ENCODE results near the gene HOXC12.

Gene HOXC12, protein sequence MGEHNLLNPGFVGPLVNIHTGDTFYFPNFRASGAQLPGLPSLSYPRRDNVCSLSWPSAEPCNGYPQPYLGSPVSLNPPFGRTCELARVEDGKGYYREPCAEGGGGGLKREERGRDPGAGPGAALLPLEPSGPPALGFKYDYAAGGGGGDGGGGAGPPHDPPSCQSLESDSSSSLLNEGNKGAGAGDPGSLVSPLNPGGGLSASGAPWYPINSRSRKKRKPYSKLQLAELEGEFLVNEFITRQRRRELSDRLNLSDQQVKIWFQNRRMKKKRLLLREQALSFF

DNA sequence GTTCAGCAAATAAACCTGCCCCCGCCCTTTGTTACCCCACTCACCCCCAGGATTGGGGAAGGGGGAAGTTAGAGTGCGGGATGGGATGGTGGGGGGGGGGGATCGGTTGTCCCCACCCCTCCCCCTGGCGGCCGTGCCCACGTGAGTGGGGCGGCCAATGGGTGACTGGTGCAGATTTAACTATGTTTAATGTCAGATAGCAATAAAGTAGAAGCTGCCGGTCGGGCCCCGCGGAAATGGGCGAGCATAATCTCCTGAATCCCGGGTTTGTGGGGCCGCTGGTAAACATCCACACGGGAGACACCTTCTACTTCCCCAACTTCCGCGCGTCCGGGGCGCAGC is at the start of gene HOXC12:
Gene HOXC12 (plus strand): TSS at position 210 of the 342 bp plus-strand sequence. CDS start 27 bp downstream, at position 237.
- DNase-seq: no peak

- DNase-seq: no peak
Measured at GRCh38 chr12:53907103-53907502, 47.6 kb upstream of the HOXC12 start.

DNA sequence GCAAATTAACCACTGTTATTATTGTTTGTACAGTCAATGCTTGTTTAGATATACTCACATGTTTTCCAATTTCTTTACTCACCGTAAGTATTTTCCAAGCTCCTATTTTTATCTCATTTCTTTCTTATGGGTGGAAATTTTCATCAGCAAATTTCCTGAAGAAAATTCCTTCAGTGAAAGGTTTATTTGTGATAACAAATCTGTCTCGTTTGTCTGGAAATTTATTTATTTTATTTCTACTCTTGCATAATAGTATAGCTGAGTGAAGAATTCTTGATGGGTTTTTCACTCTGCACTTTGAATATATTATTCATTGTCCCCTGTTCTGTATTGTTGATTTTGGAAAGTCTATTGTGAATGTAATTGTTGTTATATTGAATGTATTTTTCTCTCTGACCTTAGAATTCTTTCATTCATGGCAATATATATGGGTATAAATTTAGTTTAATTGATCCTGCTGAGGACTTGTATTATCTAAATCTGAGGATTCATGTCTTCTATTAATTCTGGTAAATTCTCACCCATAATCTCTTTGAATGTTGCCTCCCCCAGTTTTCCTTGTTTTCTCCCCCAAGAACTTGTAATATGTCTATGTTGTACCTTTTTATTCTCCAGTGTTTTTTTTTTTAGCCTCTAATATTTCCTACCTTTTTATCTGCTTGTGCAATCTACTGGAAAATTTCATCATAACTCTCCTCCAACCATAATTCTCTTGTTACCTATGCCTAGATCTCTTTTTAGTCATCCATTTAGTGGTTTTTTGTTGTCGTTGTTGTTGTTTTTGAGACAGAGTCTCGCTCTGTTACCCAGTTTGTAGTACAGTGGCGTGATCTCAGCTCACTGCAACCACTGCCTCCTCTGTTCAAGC is 37.7 kb upstream of the HOXC12 start:
- no peak for DNase-seq

DNA sequence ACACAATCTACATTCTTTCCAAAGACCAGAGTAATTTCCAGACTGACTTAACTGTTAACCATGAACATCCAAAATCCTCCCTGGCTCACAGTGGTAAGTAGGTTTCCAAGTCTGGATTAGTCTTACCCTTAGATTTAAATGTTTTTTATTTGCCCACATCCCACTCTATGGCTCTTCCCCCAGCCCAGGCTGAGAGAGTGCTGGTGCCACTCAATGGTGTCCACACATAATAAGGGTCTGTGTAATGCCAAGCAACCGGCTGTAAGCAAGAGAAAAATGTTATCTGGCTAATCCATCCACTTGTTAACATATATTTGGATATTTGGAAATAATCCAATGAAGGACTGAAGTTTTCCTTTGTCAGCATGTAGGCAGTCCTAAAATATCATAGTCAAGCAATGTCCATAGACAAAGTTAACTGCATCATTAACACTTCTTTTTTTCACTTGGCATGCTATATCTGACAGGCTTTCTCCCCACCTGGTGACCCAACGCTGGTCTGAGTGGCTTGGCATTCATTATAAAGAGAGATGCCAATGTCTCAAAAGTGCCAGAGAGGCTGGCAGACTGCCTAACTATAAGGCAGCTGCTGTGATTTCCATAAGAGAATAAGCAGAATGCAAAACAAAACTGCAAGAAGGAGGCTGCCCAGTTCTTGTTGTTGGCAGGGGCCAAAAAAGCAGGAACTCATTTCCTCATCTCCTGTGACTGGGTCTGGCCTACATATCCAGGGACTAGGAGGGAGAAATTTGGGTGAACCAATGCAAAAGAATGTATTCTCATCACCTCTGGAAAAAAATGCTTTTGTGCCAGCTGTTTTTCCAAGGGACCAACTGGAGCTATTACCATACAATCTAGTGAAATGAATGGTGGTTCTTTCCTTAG is 29.9 kb upstream of the HOXC12 start:
- DNase-seq: no peak

DNA sequence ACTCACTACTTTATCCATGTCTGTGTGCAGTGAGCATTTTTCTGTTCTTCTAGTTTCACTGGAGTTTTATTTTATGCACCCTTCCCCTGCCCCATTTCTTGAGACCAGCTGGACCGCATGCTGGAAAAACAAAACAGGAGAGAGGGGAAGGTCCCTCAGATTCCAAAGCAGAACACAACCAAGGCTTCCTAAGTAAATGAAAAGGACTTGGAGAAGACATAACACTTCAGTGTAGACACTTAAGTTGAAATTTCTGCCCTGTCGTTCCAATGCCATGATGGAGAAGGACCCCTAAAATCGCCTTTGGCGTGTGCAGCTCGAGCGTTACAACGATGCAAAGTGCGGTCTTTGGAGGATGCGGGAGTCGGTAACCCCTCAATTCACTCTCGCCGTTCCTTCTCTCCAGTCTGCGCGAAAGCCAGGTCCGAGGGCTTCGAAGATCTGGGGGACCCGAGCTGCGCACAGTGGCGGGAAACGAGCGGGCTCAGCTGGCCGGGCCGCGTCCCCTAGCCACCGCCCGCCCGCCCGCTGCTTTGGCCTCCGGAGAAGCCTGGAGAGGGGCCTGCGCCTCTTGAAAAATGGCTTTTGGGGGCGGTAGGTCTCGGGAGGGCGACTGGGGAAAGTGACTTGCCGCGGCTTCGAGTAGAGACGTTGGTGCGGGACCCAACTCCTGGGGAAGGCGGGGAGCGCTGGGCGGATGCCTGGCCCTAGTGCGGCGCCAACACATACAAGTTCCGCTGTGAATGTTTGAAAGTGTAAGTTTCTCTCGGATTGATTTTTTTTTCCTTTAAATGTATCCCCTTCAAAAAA is 27.3 kb upstream of the HOXC12 start:
- DNase-seq: no peak

DNA sequence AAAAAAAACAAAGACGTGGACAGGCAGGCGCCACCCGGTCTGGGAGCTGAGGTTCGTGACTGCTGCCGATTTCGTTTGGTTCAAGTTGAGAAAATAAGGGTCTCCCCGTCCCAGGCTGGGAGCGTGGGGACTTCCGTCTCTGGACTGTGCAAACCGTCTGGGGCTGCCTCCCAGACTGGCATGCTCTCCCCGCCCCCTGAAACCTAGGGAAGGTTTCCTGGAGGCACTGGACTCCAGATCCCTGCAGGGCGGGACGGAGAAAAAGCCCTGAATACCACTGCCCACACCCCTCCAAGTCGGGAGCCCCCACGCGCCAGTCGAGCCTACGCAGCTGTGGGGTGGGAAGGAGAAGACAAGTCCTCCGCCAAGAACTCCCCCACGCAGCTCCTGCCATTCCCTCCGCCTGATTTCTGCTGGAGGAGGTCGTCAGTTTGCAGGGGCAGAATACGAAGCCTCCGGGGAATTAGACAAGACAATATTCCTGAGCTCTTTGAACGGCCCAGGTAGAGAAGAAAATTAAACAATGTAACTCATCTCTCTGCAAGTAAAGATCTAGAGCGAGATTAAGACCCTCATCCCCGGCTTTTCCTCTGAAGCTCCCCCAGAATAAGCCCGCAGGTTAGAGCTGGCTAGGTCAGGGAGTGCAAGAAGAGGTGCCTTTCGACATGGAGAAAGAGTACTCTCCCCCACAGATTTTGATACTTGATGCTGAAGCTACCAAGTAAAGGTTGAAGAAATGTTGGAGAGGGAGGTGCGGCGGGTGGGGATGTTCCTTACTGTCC is 26.5 kb upstream of the HOXC12 start:
- no peak for DNase-seq

DNA sequence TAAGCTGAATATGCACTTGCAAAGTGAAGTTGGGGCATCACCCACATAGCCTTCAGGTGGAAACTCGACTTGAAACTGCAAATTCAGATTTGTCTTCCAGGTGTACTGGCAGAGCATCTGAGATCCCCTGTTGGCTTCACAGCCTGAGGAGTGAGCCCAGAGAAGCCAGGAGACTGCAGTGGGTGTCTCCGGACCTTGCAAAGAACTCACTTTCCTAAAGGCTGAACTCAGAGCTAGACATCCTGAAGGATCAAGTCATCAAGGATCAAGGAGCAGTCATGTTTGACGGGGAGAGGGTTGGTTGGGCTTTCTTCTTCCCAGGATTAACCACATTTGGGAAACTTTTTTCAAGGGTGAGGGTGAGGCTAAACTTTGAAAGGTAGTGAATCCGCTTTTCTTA is 25.2 kb upstream of the HOXC12 start:
- no peak for DNase-seq

DNA sequence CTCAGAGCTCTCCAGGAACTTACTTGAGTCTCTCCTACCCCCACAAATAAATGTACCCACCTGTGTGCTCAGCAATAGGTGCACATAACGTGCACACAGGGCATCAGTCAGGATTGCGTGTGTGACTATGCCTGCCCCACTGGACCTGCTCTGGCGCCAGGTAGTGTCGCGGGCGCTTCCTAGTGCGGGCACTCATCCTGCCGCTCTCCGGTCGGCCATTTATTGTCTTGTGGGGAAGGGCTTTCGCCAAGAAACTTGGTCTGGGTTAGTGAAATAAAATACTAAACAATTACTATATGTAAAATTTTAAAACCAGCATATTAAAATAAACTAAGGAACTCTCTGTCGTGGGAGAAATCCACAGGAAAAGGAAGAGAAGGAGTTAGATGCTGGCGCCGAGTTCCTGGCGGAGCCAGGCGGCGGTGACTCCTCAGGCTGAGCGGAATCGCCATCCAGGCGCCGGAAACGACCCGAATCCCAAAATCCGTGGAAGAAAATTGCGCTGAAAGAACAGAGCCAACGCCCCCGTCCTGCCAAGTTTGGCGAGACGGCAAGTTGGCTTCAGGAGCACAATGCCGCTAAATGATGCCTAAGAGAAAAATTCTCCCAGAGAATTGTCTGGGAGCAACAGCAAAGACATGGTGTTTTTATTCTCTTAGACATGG is 24.0 kb upstream of the HOXC12 start:
- no peak for DNase-seq

DNA sequence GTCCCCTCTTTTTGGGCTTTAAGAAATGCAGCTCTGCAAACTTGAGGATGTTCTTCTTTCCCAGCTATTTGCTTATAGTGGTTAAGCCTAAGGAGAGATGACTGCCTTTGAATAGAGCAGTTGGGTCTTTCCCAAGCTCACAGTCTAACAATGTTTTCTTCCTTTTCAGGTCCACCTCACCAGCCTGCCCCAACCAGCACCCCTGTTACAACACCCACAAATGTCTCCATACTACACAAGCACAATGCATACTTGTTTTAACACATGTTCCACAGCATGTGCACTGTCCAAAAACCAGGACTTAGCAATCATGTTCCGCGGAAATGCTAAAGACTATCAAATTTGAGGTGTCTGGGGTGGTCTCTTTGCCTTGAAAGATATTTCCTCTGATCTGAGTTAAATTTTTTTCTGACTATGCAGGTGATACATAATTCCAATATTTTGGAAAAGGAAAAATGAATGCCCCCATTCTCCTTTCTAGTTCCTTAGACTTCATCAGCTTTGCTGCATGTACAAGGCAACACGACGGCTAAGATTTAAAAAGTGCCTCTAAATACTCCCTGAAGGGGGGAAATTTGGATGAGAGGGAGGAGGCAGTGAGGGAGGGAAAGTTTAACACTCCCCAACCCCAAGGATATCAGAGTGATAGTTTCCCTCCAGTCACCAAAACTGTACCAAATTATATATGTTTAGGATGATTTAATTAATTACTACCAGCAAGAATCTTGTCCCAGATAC is 22.7 kb upstream of the HOXC12 start:
- no peak for DNase-seq

- DNase-seq: no peak
Measured at GRCh38 chr12:53932915-53933314, 21.8 kb upstream of the HOXC12 start.

GRCh38 chr12:53935383-53936341 is 19.0 kb upstream of the HOXC12 start:
- no peak for DNase-seq

- no peak for DNase-seq
Measured at GRCh38 chr12:53937099-53937498, 17.6 kb upstream of the HOXC12 start.

DNA sequence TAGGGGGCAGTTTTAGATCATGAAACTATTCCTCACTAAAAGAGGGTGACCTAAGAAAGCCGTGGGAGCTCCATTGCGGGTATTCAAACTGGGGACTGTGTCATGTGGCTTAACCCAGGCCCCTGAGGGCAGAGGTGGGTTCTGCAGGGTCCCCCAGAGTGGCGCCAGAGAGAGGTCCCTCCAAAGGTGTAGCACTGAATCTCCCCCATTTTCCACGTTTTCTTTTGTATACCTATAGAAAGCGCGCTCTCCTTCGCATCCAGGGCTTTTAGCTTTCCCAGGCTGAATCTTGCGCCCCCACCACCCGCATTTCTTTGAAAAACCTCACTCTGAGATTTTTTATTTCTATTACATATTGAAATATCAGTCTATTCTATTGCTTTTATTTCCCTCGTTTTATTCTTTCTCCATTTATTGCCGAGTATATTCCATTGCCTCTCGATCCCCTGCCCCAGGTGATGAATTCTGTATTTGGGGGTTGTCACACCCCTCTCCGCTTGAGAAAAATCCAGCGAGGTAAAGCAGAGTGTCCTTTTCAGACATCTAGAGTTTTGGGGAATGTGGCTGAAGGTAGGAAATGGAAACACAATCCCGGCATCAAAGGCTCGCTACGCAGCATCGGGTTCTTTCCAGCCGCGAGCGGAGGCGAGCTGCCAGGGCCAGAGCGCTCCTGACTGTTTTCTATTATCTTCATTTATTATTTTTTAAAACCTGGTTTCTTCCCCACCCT is 16.9 kb upstream of the HOXC12 start:
- DNase-seq: no peak

GRCh38 chr12:53938326-53939140 is 16.2 kb upstream of the HOXC12 start, which contains the start of gene HOXC13:
Gene HOXC13 (plus strand): TSS chr12:53938831. CDS start chr12:53938907, 76 bp downstream.
- peak in 1 of 56 donors; percentile 9 for DNase-seq

All from amygdala (tissue), 56 donors.